GM12892 (cell line): ENCODE data around the gene STAB1.

Experiments used
- POLR2A ChIP-seq: IDR thresholded peaks from 2 replicates; pipeline ENCODE4 v1.6.1; 2011; ENCODE audit warnings: low read depth, low read length, control low read depth
- POLR2AphosphoS5 ChIP-seq: IDR thresholded peaks from 2 replicates; pipeline ENCODE4 v1.6.1; 2011; ENCODE audit warnings: low read depth, low read length, control low read depth

GRCh38 chr3:52558436-52558835 is 63.3 kb downstream of the STAB1 start:
- no peak for TF ChIP-seq POLR2A
- TF ChIP-seq POLR2AphosphoS5 = no peak
